GM04504 (cell line): Measurements from ENCODE around the gene AGBL4.

Experiments
- DNase-seq: peaks from one replicate; pipeline ENCODE4 v3.0.0-alpha.2; 2012; ENCODE audit warnings: low read depth

Gene AGBL4

GRCh38 chr1:48718705-48719104 lies 1305.0 kb downstream of the AGBL4 start:
- no peak for DNase-seq

GRCh38 chr1:48718116-48718630 lies 1305.6 kb downstream of the AGBL4 start:
- no peak for DNase-seq

- no peak for DNase-seq
These were observed 1306.7 kb downstream of the AGBL4 start for GRCh38 chr1:48717082-48717481.

GRCh38 chr1:48715921-48716320 lies 1307.8 kb downstream of the AGBL4 start:
- no peak for DNase-seq

GRCh38 chr1:48710915-48711314 lies 1312.8 kb downstream of the AGBL4 start:
- no peak for DNase-seq

- DNase-seq: no peak
These were observed 1313.4 kb downstream of the AGBL4 start for GRCh38 chr1:48710318-48710717.

- no peak for DNase-seq
These were observed 1319.0 kb downstream of the AGBL4 start for GRCh38 chr1:48704736-48705135.

GRCh38 chr1:48701445-48701844 lies 1322.3 kb downstream of the AGBL4 start:
- no peak for DNase-seq

- DNase-seq: peak; percentile 10
These were observed 1326.6 kb downstream of the AGBL4 start for GRCh38 chr1:48697066-48697707.

GRCh38 chr1:48695161-48695560 lies 1328.6 kb downstream of the AGBL4 start:
- no peak for DNase-seq

GRCh38 chr1:48693674-48694320 lies 1330.0 kb downstream of the AGBL4 start:
- no peak for DNase-seq

GRCh38 chr1:48693180-48693579 lies 1330.6 kb downstream of the AGBL4 start:
- DNase-seq: no peak

- no peak for DNase-seq
These were observed 1331.5 kb downstream of the AGBL4 start for GRCh38 chr1:48692235-48692634.

- no peak for DNase-seq
These were observed 1332.2 kb downstream of the AGBL4 start for GRCh38 chr1:48691429-48692001.

- DNase-seq: no peak
These were observed 1335.5 kb downstream of the AGBL4 start for GRCh38 chr1:48688102-48688760.

GRCh38 chr1:48687282-48688045 lies 1336.3 kb downstream of the AGBL4 start:
- no peak for DNase-seq

GRCh38 chr1:48686159-48686558 lies 1337.6 kb downstream of the AGBL4 start:
- DNase-seq: no peak

GRCh38 chr1:48684381-48684780 lies 1339.4 kb downstream of the AGBL4 start:
- DNase-seq: no peak

GRCh38 chr1:48683839-48684238 lies 1339.9 kb downstream of the AGBL4 start:
- DNase-seq: no peak

- DNase-seq: no peak
These were observed 1342.1 kb downstream of the AGBL4 start for GRCh38 chr1:48681476-48682305.

- DNase-seq: no peak
These were observed 1343.2 kb downstream of the AGBL4 start for GRCh38 chr1:48680411-48681035.
